HepG2 (cell line): ENCODE results near the gene UBE2U.

ENCODE experiments used
- CTCF ChIP-seq: sonication (generic); formaldehyde crosslinking; IDR thresholded peaks from 2 replicates; pipeline ENCODE4 v1.5.0; 2020; ENCODE audit warnings: mild to moderate bottlenecking, missing genetic modification reagents, moderate library complexity
- FOXK2 ChIP-seq: fragments of 450-650 bp; IDR thresholded peaks from 2 replicates; pipeline ENCODE4 v1.6.1; 2016
- HINFP ChIP-seq: sonication (generic); formaldehyde crosslinking; IDR thresholded peaks from 2 replicates; pipeline ENCODE4 v1.4.0; 2020; ENCODE audit warnings: low read depth, mild to moderate bottlenecking, missing genetic modification reagents
- IRF2 ChIP-seq: IDR thresholded peaks from 2 replicates; pipeline ENCODE4 v1.6.1; 2018; ENCODE audit warnings: missing genetic modification reagents, missing compliant biosample characterization
- KDM2A ChIP-seq: sonication (generic); formaldehyde crosslinking; IDR thresholded peaks from 2 replicates; pipeline ENCODE4 v1.4.0; 2020; ENCODE audit warnings: low read depth, missing genetic modification reagents, borderline replicate concordance
- PAXIP1 ChIP-seq: sonication (generic); formaldehyde crosslinking; conservative IDR thresholded peaks from 2 replicates; pipeline ENCODE4 v1.4.0; 2020; ENCODE audit warnings: mild to moderate bottlenecking, missing genetic modification reagents, moderate library complexity

- TF ChIP-seq KDM2A (CRISPR knock-in tag) (no peak), CTCF (CRISPR knock-in tag) (no peak), PAXIP1 (CRISPR knock-in tag) (no peak), IRF2 (no peak), HINFP (no peak), FOXK2 (no peak)
Observed at GRCh38 chr1:64234714-64235113, 31.3 kb downstream of the UBE2U start.
